ENCODE measurements around the gene STK17A.
"Not testable (repeated sequence)": the region's sequence is repeated elsewhere in the genome, so short reads cannot be mapped to it uniquely, and the experiment has no call there.

The STK17A gene

DNA sequence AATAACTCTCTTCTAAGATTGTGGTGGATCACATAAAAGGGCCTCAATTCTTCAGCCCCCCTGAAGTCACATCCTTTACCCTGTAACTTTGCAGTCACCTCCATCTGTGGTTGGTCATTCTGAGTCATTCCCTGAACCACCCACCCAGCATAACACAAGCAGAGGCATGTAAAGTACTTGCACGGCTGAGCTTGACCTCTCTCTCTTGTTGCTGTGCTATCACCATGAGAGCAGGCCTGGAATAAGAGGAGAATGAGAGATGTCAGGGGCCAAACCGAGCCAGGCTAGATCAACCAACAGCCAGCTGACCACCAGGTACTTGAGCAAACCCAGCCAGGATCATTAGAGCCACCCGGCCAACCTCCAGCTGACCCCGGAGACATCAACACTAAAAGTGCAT, 13.5 kb upstream of the STK17A start:
- DNase-seq: no peak

DNA sequence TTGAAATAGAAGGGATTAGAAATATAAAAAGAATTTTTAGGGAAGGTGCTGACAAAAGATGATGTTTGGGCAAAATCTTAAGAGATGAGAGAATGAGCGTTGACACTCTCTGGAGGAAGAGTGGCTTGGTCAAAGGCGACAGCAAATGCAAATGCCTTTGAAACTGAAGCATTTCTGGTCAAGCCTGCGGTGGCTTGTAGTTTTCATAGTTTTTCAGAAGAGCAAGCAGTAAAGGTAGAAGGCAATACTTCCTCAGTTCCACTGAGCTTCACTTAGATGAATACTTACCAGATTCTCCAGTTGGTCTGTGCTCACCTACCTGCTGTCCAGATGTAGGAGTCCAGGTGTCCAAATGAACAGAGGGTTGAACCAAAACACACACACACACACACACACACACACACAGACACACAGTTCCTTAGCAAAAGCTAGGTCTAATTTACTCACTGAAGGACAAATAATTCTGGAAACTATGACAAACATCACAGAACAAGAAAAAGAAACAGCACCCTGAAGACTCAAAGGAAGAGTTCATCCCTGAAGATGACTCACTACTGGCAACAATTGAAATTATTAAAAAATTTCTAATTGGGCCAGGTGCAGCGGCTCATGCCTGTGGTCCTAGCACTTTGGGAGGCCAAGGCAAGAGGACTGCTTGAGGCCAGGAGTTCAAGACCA, 12.1 kb upstream of the STK17A start:
- DNase-seq: no peak

DNA sequence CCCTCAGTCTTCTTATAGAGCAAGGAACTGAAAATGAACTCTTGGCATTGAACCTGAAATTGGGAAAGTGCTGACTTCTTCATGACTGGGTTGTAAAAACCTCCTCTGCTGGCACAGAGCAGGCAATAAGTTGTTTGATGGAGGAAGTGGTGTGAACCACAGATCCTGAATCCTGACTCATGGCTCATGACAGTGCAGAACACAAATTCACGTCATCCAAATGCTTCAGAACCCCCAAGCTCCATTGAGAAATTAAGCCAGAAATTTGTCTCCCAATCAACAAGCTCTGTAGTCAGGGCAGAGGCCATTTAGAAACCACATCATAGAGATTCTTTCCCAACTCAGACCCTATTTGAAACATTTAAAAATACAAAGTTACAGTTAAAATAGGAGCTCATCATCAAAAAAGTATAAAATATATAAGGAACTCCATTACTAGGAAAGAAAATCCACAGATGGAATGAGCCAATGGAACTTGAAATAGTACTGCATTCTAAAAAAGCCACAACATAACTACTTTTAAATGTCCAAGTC, 10.3 kb upstream of the STK17A start:
- DNase-seq: peak; percentile 96

DNA sequence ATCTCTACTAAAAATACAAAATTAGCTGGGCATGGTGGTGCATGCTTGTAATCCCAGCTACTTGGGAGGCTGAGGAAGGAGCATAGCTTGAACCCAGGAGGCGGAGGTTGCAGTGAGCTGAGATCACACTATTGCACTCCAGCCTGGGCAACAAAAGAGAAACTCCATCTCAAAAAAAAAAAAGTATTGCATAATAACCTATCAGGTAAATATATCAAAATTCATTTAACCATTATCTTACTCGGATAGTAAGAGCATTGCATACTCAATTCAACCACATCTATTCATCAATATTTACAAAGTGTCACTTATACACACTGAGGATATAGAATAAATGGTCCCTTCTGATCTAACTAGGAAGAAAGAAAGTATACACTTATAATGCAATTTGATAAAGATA, 9.1 kb upstream of the STK17A start:
- not testable (repeated sequence) for DNase-seq

DNA sequence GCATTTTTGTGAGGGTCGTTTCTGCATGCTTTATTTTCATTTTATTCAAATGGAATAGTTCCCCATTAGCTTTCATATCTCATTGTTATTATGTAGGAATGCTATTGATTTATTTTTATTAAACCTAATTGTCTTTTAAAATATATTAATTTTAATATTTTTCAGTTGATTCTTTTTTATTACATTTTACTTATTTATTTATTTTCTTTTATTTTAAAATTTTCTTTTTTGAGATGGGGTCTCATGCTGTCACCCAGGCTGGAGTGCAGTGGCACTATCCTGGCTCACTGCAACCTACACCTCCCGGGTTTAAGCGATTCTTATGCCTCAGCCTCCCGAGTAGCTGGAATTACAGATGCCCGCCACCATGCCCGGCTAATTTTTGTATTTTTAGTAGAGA, 7.4 kb upstream of the STK17A start:
- no peak for DNase-seq

DNA sequence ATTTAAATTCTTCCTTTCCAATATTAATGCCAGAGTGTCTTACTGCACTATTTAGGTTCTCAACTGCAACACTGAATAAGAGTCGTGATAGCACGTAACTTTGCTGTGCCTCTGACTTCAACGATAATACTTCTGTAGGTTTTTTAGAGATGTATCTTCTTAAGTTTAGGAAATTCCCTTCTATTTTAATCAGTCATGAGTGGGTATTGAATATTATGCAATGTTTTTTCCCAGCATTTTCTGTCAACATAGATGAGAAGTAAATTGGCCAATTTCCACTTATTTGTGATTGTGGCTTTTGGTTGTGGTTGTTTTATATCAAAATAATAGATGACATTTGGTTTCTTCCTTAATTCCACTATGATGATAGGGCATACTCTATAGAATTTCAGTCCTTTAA, 6.7 kb upstream of the STK17A start:
- no peak for DNase-seq

DNA sequence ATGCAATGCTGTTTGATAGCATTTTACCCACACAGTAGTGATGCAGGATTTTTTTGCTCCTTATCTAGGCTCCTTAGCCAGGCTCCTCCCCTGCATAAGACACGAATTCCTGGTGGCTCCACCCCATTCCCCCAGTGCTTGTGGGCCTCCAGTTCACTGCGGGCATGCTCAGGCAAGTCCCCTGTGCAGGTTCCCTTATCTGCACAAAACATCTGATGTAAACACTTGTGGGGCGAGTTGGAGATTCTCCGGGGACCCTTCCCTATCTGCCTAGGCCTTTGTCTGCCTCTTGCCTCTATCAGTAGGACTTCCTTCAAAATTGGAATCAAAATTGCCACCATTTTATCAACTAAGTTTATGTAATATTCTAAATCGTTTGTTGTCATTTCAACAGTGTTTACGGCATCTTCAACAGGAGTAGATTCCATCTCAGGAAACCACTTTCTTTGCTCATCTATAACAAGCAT, 5.4 kb upstream of the STK17A start:
- DNase-seq: no peak

DNA sequence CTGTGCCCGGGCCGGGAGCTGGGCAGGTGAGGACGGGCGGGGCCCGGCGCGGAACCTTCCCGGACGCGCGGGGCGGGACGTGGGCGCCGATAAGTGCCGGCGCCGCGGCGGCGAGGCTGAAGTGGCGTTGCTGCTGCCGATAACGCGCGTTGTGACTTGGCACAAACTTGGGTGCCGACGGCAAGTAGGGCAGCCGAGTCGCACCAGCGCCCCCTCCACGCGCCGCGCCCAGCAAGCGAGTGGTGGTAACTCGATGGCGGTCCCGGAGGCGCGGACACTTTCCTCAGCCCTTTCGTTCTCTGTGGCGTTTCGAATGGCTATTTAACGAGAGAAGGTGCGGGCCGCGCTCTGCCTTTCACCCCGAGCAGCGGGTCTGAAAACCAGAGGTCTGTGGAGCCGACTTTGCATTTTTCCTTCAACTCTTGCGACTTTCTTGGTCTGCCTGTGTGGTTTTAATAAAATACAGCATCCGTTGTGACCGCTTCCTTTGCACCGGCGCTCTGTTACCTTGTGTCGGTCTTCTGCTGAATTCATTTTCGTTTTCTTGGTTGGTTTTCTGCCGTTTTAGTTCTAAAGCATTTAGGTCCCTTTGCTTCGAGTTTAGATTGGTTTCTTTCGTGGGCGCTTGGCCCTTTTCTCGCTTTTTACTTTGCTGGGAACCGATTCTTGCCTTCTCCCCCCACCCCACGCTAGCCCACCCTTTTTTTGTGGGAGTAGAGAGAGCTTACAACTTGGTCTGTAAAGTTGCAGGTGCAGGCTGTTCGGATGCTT, 701 bp downstream of the STK17A start:
- peak; percentile 64 for DNase-seq

DNA sequence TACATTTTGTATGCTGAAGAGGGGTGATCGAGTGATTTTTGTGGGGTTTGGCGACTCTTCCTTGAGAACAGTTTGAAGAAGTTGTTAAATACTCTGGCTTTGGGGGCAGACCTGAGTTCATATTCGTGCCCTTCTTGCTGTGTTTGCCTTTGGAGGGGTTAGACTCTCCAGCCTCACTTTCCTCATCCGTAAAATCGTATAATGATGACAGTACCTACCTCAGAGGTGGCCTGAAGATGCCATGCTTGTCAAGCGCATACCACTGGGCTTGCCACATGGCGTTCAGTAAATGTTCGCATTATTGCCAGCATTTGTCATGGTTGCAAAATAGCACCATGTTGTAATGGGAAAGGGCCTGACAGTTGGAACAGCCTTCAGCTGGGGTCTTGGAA, 1.3 kb downstream of the STK17A start:
- DNase-seq: peak; percentile 72

DNA sequence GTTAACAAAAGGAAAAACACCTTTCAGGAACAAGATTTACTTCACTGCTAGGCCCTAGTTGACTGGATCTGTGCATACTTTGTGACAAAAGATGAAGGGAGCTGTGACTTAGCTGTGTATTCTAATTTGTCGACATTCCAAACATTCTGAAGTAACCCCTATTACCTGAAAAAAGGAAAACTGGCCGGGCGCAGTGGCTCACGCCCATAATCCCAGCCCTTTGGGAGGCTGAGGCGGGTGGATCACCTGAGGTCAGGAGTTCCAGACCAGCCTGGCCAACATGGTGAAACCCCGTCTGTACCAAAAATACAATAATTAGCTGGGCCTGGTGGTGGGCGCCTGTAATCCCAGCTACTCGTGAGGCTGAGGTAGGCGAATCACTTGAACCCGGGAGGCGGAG, 1.8 kb downstream of the STK17A start:
- DNase-seq: not testable (repeated sequence)

DNA sequence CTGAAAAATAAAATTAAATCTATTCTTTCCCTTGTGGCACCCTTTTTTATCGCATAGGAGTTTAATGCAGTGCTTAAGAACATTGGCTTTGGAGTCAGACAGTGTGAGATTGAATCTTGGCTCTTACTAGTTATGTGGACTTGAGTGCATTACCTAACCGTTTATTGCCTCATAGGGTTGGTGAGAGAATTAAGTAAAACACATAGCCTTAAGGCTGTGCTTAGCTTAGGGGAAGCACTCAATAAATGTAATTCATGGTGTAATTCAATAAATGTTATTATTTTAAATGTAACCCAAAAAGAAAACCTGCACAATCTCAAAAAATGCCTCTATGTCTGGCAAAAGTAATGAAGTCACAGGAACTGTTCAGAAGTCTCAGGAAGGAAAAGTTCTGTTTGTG, 2.7 kb downstream of the STK17A start:
- DNase-seq: peak; percentile 89

DNA sequence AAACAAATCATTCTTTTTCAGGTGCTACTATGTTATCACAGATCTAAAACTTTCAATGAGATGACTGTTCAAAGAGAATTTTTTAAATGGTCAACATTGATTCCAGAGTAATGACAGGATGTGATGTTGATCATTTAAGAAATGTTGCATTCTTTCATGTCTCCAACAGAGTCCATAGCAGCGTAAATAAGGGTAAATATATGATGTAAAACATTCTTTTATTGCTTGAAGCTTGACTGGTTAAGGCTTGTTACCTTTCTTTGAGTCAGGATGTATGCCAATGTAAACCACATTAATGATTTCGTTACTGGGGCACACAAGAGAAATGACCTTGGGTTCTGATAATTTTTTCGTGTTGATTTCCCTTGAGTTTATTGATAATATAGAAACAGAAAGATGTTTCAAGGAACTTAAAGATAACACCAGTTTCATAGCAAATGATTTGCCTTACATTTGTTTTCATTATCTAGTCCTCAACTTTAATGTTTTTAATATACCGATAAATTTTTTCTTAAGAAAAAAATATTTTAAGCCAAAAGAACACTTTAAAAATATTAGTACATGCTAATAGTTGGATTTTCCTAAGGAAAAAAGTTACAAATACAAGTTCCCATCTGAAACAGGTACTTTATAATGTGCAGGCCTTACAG, 3.5 kb downstream of the STK17A start:
- no peak for DNase-seq

DNA sequence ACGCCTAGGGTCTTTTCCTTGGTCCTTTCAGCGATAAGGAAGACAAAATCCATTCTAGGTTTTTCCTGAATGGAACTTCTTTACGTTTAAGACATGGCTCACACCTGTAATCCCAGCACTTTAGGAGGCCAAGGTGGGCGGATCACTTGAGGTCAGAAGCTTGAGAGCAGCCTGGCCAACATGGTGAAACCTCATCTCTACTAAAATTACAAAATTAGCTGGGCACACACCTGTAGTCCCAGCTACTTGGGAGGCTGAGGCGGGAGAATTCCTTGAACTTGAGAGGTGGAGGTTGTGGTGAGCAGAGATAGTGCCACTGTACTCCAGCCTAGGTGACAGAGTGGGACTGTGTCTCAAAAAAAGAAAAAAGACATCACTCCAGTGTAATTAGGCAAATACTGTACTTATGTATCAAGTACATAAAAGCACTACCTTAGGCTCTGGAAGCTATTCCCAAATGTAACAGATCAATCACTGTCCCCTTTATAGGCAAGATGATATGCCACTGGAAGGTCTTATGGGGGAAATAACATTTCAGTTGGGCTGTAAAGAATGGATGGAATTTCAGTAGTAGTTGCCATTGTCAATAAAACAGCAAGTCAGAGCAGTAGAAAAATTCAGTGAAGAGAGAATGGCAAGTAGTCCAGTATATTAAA, 5.7 kb downstream of the STK17A start:
- DNase-seq: no peak

DNA sequence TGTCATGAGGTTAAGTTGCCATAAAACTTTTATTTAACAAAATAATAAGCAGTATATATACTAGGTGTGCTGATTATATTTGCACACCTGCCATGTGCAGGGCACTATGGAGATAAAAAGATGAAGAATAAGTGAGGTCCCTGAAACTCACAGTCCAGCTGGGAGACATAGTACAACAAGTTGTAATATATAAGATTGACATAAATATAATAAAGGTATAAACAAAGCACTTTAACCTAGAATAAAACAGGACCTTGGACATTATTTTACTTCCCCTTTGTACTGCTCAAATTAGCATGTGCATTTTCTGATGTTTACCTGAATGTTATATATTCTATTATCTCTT, 6.2 kb downstream of the STK17A start:
- no peak for DNase-seq

DNA sequence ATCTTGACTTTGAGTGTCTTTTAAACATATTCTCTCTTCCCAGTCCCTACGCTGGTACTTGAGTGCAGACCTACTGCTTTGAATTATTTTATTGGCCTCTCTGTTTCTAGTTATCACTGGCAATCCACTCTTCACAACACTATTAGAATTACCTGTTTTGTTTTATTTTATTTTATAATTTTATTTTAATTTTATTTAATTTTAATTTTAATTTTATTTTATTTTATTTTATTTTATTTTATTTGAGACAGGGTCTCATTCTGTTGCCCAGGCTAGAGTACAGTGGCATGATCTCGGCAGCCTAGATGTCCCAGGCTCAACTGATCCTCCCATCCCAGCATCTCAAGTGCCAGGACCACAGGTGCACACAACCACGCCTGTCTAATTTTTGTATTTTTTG, 6.8 kb downstream of the STK17A start:
- DNase-seq: no peak

DNA sequence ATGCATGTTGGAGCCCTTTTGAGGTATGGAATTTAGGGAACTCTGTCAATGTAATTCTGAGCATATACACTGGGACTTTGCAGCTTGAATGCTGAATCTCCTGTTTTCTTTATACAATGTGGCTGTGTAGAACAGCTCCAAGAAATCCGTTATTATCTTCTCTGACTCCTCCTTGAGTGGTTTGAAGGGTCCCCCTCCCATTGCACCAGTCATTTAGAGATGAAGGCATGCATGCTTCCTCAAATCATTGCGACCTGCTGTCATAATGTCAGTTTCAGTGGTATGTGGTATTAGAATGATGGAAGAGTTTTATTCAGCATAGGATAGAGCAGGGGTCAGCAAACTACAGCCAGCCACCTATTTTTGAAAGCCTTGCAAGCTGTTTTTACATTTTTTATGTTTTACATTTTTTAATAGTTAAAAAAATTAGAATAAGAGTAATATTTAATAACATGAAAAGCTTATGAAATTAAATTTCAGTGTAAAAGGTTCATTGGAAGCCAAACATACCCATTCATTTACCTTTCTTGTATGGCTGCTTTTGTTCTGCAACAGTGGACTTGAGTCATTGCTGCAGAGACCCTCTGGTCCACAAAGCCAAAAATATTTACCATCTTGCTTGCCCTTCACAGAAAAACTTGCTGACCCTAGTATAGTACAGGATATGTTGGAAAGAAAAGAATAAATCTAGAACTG, 8.1 kb downstream of the STK17A start:
- DNase-seq: no peak

DNA sequence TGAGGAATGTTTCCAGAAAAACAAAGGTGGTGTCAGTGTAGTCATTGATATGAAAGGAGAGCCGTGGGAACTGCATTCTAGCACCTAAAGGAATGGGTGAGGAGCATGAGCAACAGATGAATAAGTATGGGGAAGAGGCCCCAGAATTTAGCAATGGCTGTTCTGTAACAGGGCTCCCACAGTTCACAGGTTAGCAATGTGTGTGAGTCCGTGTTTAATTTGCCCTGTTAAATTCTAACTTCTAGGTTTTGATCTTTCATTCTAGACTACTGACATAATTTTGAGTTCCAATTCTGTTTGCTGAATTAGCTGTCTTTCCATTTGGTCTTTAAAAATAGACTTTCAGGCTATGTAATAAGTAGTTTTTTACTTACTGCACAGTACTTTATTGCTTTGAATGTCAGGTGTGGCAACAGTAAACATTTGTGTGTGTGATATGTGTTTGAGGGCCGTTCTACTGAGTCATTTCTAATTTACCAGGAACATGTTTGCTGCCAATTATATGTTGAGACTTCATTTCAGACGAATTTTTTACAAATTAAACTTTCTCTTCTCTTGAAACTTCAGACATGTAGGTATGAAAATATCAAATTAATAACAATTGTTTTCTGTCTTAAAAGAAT, 8.8 kb downstream of the STK17A start:
- DNase-seq: no peak

DNA sequence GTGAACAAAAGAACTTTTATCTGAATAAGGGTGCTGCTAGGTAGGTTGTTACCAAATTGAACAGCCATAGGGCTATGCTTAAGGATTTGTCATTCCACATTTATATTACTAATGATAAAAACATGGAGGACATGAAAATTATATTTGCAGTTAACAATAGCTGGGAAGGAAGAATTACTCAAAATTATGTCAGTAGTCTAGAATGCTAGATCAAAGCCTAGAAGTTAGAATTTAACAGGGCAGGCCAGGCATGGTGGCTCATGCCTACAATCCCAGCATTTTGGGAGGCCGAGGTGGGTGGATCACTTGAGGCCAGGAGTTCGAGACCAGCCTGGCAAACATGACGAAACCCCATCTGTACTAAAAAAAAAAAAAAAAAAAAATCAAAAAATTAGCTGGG, 9.4 kb downstream of the STK17A start:
- no peak for DNase-seq

DNA sequence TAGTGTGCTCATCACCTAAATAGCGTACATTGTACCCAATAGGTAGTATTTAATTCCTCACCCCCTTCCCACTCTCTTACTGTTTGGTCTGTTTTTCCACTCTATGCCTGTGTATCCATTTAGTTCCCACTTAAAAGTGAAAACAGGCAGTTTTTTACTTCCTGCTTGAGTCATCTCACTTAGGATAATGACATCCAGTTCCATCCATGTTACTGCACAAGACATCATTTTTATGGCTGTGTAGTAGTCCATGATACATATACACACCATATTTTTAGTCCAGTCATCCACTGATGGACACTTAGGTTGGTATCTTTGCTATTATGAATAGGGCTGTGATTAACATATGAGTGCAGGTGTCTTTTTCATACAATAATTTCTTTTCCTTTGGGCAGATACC, 10.1 kb downstream of the STK17A start:
- DNase-seq: no peak

DNA sequence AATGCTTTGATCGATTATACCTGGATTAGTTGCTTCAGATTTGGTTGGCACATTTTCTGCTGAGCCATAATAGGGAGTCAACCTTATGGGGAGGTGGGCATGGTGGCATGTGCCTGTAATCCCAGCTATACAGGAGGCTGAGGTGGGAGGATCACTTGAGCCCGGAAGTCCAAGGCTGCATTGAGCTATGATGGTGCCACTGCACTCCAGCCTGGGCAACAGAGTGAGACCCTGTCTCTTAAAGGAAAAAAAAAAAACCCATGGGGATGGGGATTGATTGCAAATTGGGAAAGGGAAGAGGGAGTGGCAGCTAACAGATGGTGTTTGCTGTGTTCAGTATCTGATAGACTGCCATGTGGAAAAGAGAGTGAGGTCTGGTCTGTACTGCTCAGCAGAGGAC, 11.1 kb downstream of the STK17A start:
- no peak for DNase-seq

DNA sequence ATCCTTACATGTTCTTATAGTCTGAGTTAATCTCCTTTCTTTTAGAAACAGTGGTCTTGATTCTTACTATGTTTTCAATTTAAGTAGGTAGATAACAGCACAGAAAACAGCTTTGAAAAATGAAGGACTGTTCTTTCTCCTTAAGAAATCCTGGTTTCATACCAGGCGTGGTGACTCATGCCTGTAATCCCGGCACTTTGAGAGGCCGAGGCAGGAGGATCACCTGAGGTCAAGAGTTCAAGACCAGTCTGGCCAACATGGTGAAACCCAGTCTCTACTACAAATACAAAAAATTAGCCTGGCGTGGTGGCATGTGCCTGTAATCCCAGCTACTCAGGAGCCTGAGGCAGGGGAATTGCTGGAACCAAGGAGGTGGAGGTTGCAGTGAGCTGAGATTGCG, 13.5 kb downstream of the STK17A start:
- DNase-seq: not testable (repeated sequence)

DNA sequence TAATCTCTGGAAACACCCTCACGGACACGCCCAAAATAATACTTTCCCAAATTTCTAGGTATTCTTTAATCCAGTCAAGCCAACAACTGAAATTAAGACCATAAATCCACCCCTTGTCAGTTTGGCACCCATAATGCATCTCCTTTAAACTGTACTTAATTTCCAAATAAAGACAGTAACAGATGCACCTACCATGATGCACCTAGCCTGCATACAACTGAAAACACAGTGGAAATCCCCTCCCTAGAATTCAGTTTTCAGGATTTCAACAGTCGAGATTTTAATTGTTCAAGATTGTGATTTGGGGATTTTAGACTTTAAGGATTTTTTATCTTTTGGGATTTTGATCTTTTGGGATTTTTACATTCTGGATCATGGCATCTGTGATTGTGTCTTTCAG, 17.1 kb downstream of the STK17A start:
- no peak for DNase-seq

Data from GF-D8 (cell line).